GM18861 (cell line): ENCODE measurements around the gene CAPN3.
A peak's percentile ranks its signal among the peaks of the same experiment; 100 is the strongest.

ENCODE experiments used
- ATAC-seq: cut with Tn5 transposase; IDR thresholded peaks from one replicate; pipeline ENCODE4 v1.9.1; 2021; ENCODE audit not compliant: unreplicated experiment

CAPN3 gene

GRCh38 chr15:42449770-42450424, 90.6 kb downstream of the CAPN3 start:
- no peak for ATAC-seq

DNA sequence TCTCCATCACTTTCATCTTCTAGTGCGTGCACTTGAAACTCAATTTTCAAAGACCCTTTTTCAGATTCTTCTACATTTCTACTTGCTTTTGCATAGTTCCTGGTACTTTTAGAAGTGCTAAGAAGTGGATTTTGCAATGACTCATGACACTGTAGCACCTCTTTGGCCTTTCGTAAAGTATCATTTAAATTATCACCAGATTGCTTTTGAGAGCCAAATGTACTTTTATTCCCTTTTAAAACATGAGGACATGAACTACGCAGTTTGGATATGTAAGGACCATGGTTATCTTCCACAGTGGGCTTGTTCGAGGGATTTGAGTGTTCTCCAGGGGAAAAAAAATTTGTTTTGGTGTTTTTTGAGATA, 91.1 kb downstream of the CAPN3 start:
- ATAC-seq: no peak

GRCh38 chr15:42453826-42454225, 94.5 kb downstream of the CAPN3 start:
- ATAC-seq: no peak

DNA sequence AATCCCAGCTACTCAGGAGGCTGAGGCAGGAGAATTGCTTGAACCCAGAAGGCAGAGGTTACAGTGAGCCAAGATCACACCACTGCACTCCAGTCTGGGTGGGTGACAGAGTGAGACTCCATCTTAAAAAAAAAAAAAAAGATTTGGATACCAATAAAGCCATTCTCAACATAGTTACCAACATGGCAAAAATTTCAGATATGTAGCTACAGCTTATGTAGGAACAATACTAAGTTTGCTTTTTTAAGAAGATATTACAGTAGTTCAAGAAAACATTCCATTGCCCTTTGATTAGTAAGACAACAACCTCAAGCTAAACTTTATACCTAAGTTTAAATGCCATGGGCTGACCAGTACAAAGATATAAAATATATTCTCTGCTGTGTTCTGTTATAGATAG, 97.2 kb downstream of the CAPN3 start:
- ATAC-seq: no peak

- no peak for ATAC-seq
Observed at GRCh38 chr15:42456971-42457370, 97.7 kb downstream of the CAPN3 start.

DNA sequence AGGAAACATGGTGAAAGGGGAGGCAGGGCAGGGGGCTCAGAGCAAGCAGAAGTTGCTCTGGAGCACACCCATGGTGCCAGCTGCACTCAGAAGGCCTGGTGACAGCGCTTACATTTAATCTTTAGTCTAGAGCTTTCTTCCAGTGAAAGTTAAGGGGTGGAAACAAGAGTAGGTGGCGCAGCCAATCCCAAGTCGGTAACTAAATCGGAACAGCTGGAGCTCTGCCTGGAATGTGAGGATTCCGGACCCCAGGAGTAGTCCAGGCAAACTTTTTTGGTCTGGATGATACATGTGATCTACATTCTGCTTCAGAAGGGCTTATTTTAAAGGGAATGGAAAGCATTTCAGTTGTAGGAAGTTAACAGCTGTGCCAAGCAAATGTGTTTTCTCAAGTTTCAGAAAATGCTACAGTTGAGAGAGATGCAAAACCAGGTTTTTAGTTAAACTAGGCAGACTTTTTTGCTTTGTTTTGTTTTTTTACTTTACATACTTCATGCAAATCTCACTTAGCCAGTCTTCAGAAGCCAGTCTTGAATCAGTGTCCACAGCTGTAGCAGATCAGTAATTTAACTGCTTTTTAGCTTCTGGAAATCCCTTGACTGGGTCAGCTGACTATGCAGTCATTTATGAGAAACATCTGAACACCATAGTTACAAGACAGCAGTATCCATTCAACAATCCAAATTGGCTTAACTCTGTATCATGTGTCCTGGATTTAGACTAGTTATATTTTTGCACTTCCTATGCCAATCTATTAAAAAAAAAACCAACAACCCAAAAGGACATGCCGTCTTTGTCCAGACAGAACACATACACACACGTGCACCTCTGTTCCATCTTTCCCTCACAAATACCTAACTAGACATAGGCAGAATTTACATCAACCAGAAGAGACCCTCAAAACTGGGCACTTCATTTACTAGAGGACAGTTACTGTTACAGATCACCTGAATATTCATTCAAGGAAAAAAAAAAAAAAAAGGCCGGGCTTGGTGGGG, 98.4 kb downstream of the CAPN3 start:
- ATAC-seq: peak; percentile 89

GRCh38 chr15:42461261-42461660, 102.0 kb downstream of the CAPN3 start:
- ATAC-seq: no peak
